GM19035 (cell line): ENCODE measurements around the gene RPS6KA1.
"Not testable (repeated sequence)": the region's sequence is repeated elsewhere in the genome, so short reads cannot be mapped to it uniquely, and the experiment has no call there.

Source experiments
- ATAC-seq: cut with Tn5 transposase; IDR thresholded peaks from one replicate; pipeline ENCODE4 v1.9.1; 2021; ENCODE audit not compliant: unreplicated experiment

The RPS6KA1 gene

GRCh38 chr1:26593385-26593784, 63.8 kb downstream of the RPS6KA1 start:
- ATAC-seq = no peak

- ATAC-seq = not testable (repeated sequence)
Measured at GRCh38 chr1:26594593-26594992, 65.0 kb downstream of the RPS6KA1 start.

GRCh38 chr1:26597629-26598039, 68.1 kb downstream of the RPS6KA1 start:
- no peak for ATAC-seq

- no peak for ATAC-seq
Measured at GRCh38 chr1:26598890-26599289, 69.3 kb downstream of the RPS6KA1 start.

DNA sequence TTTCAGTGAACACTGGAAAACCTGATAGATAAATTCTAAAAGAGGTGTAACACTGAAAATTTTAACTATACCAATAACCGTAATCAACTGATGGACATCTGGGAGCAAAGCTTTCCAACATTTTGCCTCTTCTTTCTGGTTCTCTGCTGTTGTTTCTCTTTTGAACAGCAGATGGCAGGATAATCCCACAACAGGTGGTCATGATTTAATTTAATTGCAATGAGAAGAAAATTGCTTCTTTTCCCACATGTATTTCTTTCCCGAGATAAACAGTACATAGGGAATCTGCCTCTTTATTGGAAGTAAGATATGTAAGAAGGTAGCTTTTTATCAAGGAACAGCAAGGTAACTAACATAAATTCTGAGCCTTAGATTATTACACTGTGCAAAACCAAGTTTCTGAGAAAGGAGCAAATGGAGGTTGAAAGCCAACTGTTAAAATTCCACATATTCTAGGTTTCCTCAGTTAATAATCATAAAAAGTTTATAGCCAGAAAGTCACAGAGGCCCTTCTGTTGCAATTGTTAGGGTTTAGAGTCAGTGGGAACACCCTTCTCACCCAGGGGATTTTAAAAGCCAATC, 72.9 kb downstream of the RPS6KA1 start:
- ATAC-seq = no peak

- ATAC-seq = no peak
Measured at GRCh38 chr1:26603856-26604255, 74.3 kb downstream of the RPS6KA1 start.

- ATAC-seq = no peak
Measured at GRCh38 chr1:26607186-26607585, 77.6 kb downstream of the RPS6KA1 start.

GRCh38 chr1:26608895-26609294, 79.3 kb downstream of the RPS6KA1 start:
- ATAC-seq = no peak

DNA sequence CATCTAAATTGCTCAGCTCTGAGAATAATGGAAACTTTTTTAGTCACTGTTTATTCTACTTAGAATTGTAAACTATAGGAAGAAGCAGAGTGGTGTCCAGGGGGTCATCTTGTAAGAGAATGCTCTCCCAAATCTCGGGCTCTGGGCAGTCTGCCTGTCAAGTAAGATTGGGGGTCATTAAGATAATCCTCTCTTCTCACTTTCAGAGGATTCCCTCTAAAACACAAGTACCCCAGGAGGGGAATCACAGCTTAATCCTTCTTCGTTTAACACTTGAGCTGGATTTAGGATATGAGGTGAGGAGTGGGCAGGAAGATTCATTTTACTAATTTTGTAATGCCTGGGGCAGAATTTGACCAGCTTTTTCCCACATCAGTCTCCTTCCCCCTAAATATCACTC, 81.2 kb downstream of the RPS6KA1 start:
- no peak for ATAC-seq

DNA sequence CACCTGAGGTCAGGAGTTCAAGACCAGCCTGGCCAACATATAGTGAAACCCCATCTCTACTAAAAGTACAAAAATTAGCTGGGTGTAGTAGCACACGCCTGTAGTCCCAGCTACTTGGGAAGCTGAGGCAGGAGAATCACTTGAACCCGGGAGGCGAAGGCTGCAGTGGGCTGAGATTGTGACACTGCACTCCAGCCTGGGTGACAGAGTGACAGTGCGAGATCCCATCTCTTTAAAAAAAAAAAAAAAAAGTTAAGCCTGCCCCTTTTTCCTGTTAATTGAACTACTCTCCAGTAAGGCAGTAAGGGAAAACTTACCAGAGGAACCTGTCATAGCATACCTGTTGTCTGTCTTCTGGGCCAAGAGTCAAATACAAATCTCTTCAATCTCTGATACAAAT, 83.1 kb downstream of the RPS6KA1 start:
- not testable (repeated sequence) for ATAC-seq

DNA sequence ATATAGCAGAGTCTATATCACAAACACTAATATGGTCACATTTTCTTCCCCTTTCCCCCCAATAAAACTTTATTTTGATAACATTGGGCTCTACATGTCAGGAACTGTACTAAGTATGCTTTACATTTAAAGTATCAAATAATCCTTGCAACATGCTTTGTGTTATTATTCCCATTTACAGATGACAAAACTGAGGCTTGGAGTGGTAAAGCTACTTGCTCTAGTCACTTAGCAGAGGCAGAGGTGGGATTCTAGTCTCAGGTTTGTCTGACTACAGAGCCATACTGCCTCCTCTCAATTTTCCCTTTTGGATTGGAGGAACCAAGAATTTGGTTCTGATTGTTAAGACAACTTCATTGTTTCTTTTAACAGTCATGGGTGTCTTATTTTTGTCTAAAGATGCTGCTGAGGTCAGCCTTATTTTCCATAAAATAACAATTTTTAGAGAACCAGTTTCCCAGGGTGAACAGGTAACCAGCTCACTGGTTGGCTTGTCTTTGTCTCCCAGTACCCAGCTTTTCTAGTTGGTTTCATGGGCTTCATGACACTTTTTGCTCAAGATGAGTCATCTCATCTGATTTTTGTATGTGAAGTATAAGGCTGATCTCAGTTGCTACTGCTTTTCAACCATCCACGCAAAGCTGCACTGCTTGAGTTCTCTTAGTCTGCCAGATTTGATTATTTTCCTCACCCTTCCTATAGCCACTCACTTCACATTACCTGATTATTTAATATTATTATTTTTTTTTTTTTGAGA, 85.3 kb downstream of the RPS6KA1 start:
- no peak for ATAC-seq

- ATAC-seq = no peak
Measured at GRCh38 chr1:26616881-26617280, 87.3 kb downstream of the RPS6KA1 start.

DNA sequence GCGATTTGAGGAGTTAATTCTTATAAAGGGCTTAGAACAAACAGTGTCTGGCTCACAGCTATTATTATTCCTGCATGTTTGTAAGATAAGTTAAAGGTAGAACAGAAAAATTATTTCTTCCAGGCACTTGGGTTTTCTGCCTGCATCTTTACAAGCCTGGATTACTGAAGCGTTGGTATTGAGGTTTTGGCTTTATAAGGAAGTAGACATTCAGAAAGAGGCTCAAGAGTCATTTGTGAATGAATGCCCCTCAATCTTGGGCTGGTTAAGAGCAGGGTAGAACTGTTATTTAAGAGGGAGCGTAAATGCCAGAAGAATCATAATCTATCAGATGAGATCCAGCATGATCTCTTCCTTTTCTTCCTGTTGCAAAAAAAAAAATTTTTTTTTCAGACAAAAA, 89.0 kb downstream of the RPS6KA1 start:
- no peak for ATAC-seq
